H9 (cell line): ENCODE results near the gene TAOK3. TPM values are rescaled to one million over a fixed set of nuclear protein-coding genes. Genes with fewer than 3 reads are reported as not detected.

Experiments
- DNase-seq: peaks from one replicate; pipeline ENCODE4 v3.0.0-alpha.2; 2017
- H2AFZ ChIP-seq: one replicate; pipeline ENCODE4 v1.6.1; 2013; ENCODE audit warnings: mild to moderate bottlenecking, low read length, control low read depth, moderate library complexity
- H2AK5ac ChIP-seq: 2 replicates; pipeline ENCODE4 v1.6.1; 2013; ENCODE audit warnings: low read length, control low read depth, mixed read lengths; ENCODE audit not compliant: insufficient read length
- H2BK120ac ChIP-seq: one replicate; pipeline ENCODE4 v1.6.1; 2013; ENCODE audit warnings: low read depth, mild to moderate bottlenecking, low read length, control low read depth, inconsistent platforms; ENCODE audit not compliant: poor library complexity, severe bottlenecking
- H2BK12ac ChIP-seq: 2 replicates; pipeline ENCODE4 v1.6.1; 2013; ENCODE audit warnings: low read length, control low read depth, mixed read lengths, low read depth; ENCODE audit not compliant: insufficient read length
- H2BK15ac ChIP-seq: 2 replicates; pipeline ENCODE4 v1.6.1; 2013; ENCODE audit warnings: low read depth, low read length, control low read depth
- H2BK20ac ChIP-seq: one replicate; pipeline ENCODE4 v1.6.1; 2013; ENCODE audit warnings: low read depth, mild to moderate bottlenecking, low read length, control low read depth, inconsistent platforms; ENCODE audit not compliant: poor library complexity, severe bottlenecking
- H2BK5ac ChIP-seq: 2 replicates; pipeline ENCODE4 v1.6.1; 2013; ENCODE audit warnings: low read length, control low read depth, mixed read lengths; ENCODE audit not compliant: insufficient read length
- H3K14ac ChIP-seq: 2 replicates; pipeline ENCODE4 v1.6.1; 2013; ENCODE audit warnings: low read length, control low read depth; ENCODE audit not compliant: insufficient read depth
- H3K18ac ChIP-seq: 2 replicates; pipeline ENCODE4 v1.6.1; 2013; ENCODE audit warnings: low read depth, mild to moderate bottlenecking, mixed read lengths, low read length, control low read depth; ENCODE audit not compliant: insufficient read length
- H3K23ac ChIP-seq: 2 replicates; pipeline ENCODE4 v1.6.1; 2013; ENCODE audit warnings: low read length, control low read depth, mixed read lengths, low read depth; ENCODE audit not compliant: insufficient read length
- H3K23me2 ChIP-seq: 2 replicates; pipeline ENCODE4 v1.6.1; 2013; ENCODE audit warnings: low read depth, mild to moderate bottlenecking, mixed read lengths, low read length, control low read depth; ENCODE audit not compliant: insufficient read length, poor library complexity, severe bottlenecking
- H3K27ac ChIP-seq: 2 replicates; pipeline ENCODE4 v1.5.1; 2013; ENCODE audit warnings: low read length, control low read depth, mixed read lengths, low read depth; ENCODE audit not compliant: insufficient read length
- H3K27me3 ChIP-seq: 2 replicates; pipeline ENCODE4 v1.6.1; 2013; ENCODE audit warnings: low read length, control low read depth, inconsistent platforms; ENCODE audit not compliant: insufficient read depth
- H3K4ac ChIP-seq: 2 replicates; pipeline ENCODE4 v1.6.1; 2013; ENCODE audit warnings: low read depth, mild to moderate bottlenecking, control low read depth, inconsistent platforms, low read length, moderate library complexity
- H3K4me1 ChIP-seq: 2 replicates; pipeline ENCODE4 v1.6.1; 2013; ENCODE audit warnings: low read length, control low read depth, inconsistent platforms; ENCODE audit not compliant: insufficient read depth
- H3K4me2 ChIP-seq: 2 replicates; pipeline ENCODE4 v1.6.1; 2013; ENCODE audit warnings: low read length, control low read depth, mixed read lengths; ENCODE audit not compliant: insufficient read length, insufficient read depth
- H3K56ac ChIP-seq: 2 replicates; pipeline ENCODE4 v1.6.1; 2013; ENCODE audit warnings: low read depth, mild to moderate bottlenecking, mixed read lengths, low read length, control low read depth; ENCODE audit not compliant: insufficient read length
- H3K79me1 ChIP-seq: 2 replicates; pipeline ENCODE4 v1.6.1; 2013; ENCODE audit warnings: low read depth, mild to moderate bottlenecking, moderate library complexity, low read length, control low read depth, inconsistent platforms; ENCODE audit not compliant: insufficient read depth, poor library complexity, severe bottlenecking
- H3K79me2 ChIP-seq: 2 replicates; pipeline ENCODE4 v1.6.1; 2013; ENCODE audit warnings: low read length, control low read depth, inconsistent platforms; ENCODE audit not compliant: insufficient read depth
- H3K9ac ChIP-seq: 2 replicates; pipeline ENCODE4 v1.6.1; 2013; ENCODE audit warnings: low read length, control low read depth, mixed read lengths; ENCODE audit not compliant: insufficient read length; ENCODE audit errors: extremely low read depth
- H3K9me3 ChIP-seq: one replicate; pipeline ENCODE4 v1.6.1; 2013; ENCODE audit warnings: low read depth, low read length, inconsistent platforms; ENCODE audit not compliant: control insufficient read depth
- H3T11ph ChIP-seq: one replicate; pipeline ENCODE4 v1.6.1; 2013; ENCODE audit warnings: mild to moderate bottlenecking, low read length, control low read depth, inconsistent platforms
- H4K20me1 ChIP-seq: one replicate; pipeline ENCODE4 v1.6.1; 2013; ENCODE audit not compliant: control insufficient read depth, insufficient read length, insufficient read depth
- H4K5ac ChIP-seq: 2 replicates; pipeline ENCODE4 v1.6.1; 2013; ENCODE audit warnings: low read depth, mild to moderate bottlenecking, mixed read lengths, low read length, control low read depth; ENCODE audit not compliant: insufficient read length
- H4K8ac ChIP-seq: replicated peaks from 2 replicates; pipeline ENCODE4 v1.6.1; 2013; ENCODE audit warnings: low read length, control low read depth, mixed read lengths, low read depth; ENCODE audit not compliant: insufficient read length
- H4K91ac ChIP-seq: 2 replicates; pipeline ENCODE4 v1.6.1; 2013; ENCODE audit warnings: low read depth, mild to moderate bottlenecking, moderate library complexity, mixed read lengths, low read length, control low read depth; ENCODE audit not compliant: insufficient read length
- H3K27ac Mint-ChIP-seq, 3 experiments: 2 replicates in 2 of 3; 3 replicates in 1 of 3; pipeline ENCODE4 v1.8.0; 2020 to 2021; ENCODE audit warnings: mixed read lengths in 3 of 3, mild to moderate bottlenecking in 1 of 3, moderate library complexity in 1 of 3
- H3K27me3 Mint-ChIP-seq: 2 replicates; pipeline ENCODE4 v1.8.0; 2021; ENCODE audit warnings: low read depth, mild to moderate bottlenecking, moderate library complexity, mixed read lengths
- H3K36me3 Mint-ChIP-seq, 3 experiments: 2 replicates in 2 of 3; 3 replicates in 1 of 3; pipeline ENCODE4 v1.8.0; 2020 to 2021; ENCODE audit warnings: low read depth in 3 of 3, mixed read lengths in 3 of 3; ENCODE audit not compliant: insufficient read depth in 1 of 3
- H3K4me1 Mint-ChIP-seq, 2 experiments: 2 replicates each; pipeline ENCODE4 v1.8.0; 2020; ENCODE audit warnings: mixed read lengths in 2 of 2
- H3K4me3 Mint-ChIP-seq, 2 experiments: 2 replicates in 1 of 2; 3 replicates in 1 of 2; pipeline ENCODE4 v1.8.0; 2020 to 2021; ENCODE audit warnings: mild to moderate bottlenecking in 2 of 2, mixed read lengths in 2 of 2, moderate library complexity in 1 of 2
- H3K9me3 Mint-ChIP-seq, 2 experiments: 2 replicates in 1 of 2; 3 replicates in 1 of 2; pipeline ENCODE4 v1.8.0; 2020; ENCODE audit warnings: mild to moderate bottlenecking in 2 of 2, mixed read lengths in 2 of 2, moderate library complexity in 1 of 2
- WGBS: extraction: QIAGEN DNeasy Blood & Tissue Kit; methylation state at CpG from one replicate; pipeline ENCODE4 v1.1.7; 2013; ENCODE audit warnings: missing lambda C conversion rate, low lambda C conversion rate, mixed read lengths; ENCODE audit not compliant: insufficient read length; ENCODE audit errors: extremely low coverage; 5-methylcytosine and 5-hydroxymethylcytosine counted together
- total RNA-seq: library from RNA; stranded (reverse); gene quantifications from 2 replicates; pipeline ENCODE4 v1.2.1, GENCODE V29; 2021
- TF ChIP-seq, protein P1 (sequence below): fragments of 200-600 bp; sonication (generic); conservative IDR thresholded peaks from 3 replicates; pipeline ENCODE4 v1.8.0; 2021; ENCODE audit warnings: antibody characterized with exemption, mild to moderate bottlenecking

Gene TAOK3
- total RNA-seq, 1 experiment from 2014 or later = 5.2 TPM

DNA sequence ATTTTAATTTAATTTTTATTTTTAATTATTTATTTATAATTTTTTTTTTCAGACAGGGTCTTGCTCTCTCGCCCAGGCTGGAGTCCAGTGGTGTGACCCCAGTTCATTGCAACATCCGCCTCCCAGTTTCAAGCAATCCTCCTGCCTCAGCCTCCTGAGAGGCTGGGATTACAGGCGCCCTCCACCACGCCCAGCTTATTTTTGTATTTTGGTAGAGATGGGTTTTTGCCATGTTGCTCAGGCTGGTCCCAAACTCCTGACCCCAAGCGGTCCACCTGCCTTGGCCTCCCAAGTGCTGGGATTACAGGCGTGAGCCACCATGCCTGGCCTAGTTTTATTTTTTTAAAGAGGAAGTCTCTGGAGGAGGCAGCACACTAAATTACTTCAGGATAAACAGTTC is 250.4 kb downstream of the TAOK3 start:
- Mint-ChIP-seq H3K9me3 (no peaks in the 10 kb centered on the region), H3K36me3 (peaks cover 0 to 3% (median 0%) of the 10 kb centered on the region in 3 experiments; a peak in 2 of 7 replicates), H3K27me3 (no peaks in the 10 kb centered on the region), H3K4me1 (peaks cover 22 to 24% of the 10 kb centered on the region in 2 experiments), H3K4me3 (no peak overlapping the region), H3K27ac (peak overlapping the region; percentile 20 to 86 (median 34); a peak in 5 of 7 replicates)
- Histone ChIP-seq H3K9ac (no peak overlapping the region), H4K8ac (no peak overlapping the region), H3K79me1 (no peaks in the 10 kb centered on the region), H3K4ac (peak overlapping the region; percentile 41; the same call in 1 of the 2 replicates), H2AFZ (no peak overlapping the region), H3K56ac (no peak overlapping the region), H3K4me2 (no peak overlapping the region), H3K27ac (peak overlapping the region; percentile 5), H3K79me2 (no peaks in the 10 kb centered on the region), H3K4me1 (peaks cover 2% of the 10 kb centered on the region; the same call in 1 of the 2 replicates), H2BK15ac (no peak overlapping the region), H3K23ac (no peak overlapping the region), H3K23me2 (no peaks in the 10 kb centered on the region), H2BK12ac (no peak overlapping the region), H4K20me1 (no peaks in the 10 kb centered on the region), H2BK120ac (no peak overlapping the region), H2BK20ac (no peak overlapping the region), H3T11ph (no peak overlapping the region), H4K91ac (no peak overlapping the region), H2BK5ac (no peak overlapping the region), H3K9me3 (no peaks in the 10 kb centered on the region), H2AK5ac (no peak overlapping the region), H3K14ac (no peak overlapping the region), H4K5ac (no peak overlapping the region), H3K27me3 (no peaks in the 10 kb centered on the region), H3K18ac (no peak overlapping the region)
- TF ChIP-seq, protein P1, sequence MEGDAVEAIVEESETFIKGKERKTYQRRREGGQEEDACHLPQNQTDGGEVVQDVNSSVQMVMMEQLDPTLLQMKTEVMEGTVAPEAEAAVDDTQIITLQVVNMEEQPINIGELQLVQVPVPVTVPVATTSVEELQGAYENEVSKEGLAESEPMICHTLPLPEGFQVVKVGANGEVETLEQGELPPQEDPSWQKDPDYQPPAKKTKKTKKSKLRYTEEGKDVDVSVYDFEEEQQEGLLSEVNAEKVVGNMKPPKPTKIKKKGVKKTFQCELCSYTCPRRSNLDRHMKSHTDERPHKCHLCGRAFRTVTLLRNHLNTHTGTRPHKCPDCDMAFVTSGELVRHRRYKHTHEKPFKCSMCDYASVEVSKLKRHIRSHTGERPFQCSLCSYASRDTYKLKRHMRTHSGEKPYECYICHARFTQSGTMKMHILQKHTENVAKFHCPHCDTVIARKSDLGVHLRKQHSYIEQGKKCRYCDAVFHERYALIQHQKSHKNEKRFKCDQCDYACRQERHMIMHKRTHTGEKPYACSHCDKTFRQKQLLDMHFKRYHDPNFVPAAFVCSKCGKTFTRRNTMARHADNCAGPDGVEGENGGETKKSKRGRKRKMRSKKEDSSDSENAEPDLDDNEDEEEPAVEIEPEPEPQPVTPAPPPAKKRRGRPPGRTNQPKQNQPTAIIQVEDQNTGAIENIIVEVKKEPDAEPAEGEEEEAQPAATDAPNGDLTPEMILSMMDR = no peak
- no peak for DNase-seq
- WGBS = no CpG with 5 or more reads among the region's 6 CpGs
